ENCODE measurements around the gene NT5C2.
"Not testable (repeated sequence)": the region's sequence is repeated elsewhere in the genome, so short reads cannot be mapped to it uniquely, and the experiment has no call there.

Gene NT5C2

DNA sequence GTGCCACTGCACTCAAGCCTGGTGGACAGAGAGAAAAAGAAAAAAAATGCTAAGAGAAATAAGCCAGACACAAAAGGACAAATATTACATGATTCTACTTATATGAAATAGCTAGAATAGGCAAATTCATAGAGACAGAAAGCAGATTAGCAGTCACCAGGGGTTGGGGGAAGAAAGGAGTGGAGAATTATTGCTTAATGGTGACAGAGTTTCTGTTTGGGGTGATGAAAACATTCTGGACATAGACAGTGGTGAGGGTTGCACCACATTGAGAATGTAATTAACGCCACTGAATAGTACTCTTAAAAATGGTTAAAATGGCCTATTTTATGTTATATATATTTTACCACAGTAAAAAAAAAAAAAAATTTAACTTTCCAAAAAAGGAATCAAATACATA is 6.4 kb upstream of the NT5C2 start:
- no peak for DNase-seq

DNA sequence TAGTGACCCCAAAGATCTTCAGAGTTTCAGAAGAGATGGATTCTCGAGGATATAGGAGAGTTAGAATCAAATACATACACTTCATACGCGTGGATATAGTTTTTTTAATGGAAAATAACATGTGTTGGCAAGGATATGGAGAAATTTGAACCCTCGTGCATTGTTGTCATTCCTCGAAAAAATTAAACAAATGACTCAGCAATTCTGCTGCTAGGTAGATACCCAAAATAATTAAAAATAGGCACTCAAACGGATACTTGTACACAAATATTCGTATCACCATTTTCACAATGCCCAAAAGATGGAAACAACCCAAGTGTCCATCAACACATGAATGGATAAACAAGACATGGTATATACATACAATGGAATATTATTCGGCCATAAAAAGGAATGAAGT is 5.6 kb upstream of the NT5C2 start:
- no peak for DNase-seq

DNA sequence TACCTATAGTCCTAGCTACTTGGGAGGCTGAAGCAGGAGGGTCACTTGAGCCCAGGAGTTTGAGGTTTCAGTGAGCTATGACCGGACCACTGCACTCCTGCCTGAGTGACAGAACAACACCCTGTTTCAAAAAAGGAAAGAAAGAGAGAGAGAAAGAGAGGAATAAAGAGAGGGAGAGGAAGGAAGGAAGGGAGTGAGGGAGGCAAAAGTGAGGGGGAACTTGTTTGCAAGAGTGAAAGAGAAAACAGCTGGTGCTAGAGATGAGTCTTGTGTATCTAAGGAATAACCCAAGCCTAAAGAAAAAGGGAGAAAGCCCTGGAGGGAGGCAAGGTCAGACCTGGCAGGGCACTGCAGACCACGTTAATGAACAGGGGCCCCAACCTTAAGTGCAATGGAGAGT is 4.8 kb upstream of the NT5C2 start:
- DNase-seq = no peak

DNA sequence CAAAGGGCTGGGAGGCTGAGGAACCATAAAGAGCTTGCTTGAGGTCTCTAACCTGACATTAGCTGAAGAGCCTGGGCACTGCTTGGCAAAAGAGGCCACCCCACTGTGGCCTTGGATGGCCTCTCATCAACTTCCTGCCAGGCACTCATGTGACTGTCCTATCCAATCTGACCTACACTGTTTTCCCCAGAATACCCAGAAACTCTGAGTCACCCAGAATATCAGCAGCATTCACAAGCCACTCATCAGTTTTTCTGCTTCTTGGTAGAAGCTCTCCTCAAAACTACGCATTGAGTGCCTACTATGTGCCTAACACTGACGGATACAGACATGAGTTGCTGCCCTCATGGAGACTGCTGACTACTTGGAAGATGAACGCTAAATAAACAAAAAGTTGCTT is 4.1 kb upstream of the NT5C2 start:
- DNase-seq = peak; percentile 72

DNA sequence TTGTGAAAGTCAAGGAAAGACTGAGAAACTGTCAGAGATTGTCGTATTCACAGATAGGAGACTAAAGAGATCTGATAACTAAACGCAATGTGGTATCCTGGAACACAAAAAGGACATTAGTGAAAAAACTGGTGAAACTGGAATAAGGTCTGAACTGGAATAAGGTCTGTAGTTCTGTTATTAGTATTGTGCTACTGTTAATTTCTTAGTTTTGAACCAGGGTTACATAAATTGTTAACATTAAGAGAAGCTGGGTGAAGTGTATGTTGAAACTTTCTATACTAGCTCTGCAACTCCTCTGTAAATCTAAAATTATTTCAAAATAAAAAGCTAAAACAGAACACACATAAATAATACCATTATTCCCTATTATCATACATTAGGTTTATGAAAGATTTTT is 3.4 kb upstream of the NT5C2 start:
- no peak for DNase-seq

DNA sequence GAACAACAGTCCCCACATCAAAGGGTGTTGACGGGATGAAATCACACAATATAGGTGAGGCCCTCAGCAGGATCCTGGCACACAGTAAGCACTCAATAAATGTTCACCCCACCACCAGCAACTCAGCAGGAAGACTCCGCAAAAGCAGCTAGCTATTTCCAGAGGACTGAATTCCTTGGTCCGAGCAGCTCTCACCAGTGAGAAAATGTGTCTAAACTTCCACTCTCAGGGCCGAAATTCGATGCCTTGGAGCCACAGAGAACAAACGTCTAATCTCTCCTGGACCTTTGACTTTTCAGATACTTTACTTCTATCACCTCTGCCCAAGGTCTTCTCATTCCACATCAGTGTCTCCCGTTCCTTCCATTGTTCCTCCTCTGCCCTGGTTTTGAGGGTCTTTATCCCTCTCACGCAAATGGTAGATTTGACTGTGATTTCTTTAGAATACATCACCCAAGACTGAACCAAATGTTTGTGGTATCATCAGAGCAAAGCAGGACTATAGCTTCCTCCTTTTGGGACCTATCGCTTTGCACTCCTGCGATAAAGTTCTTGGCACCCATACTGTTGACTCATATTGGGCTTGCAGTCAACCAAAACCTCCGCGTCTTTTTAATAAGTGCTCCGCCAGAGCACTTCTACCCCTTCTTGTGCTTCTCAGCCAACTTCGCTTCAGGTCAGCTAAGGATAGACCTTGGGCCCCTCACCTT is 903 bp upstream of the NT5C2 start:
- DNase-seq = peak; percentile 61

DNA sequence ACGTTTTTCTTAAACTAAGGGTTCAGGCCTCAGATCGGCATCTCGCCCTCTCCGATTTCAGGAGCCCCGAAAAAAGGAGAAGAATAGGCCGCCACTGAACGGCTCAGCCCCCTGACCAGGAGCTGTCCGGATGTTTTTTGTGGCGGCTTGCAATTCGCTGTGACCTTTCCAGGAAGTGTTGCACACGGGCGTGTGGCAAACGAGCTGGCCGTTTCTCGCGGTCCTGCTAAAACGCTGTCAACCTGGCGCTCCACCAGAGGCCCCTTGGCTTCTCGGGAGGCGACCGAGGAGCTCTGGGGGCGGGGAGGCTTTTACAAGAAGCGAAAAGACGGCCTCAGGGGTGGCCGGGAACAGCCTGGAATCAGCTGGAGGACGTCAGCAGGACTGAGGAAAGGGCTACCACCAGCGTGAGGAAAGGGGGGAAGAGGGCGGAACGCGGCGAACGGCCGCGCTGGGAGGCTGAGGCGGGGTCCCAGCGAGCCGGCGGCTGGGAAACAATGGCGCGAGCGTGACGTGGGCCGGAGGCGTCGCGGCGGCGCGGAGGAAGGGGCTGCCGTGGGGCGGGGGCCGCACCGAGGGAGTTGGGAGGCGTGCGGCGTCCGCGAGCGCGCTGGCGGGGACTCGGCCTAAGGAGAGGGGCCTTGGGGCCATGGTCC is 493 bp downstream of the NT5C2 start:
- peak; percentile 80 for DNase-seq

DNA sequence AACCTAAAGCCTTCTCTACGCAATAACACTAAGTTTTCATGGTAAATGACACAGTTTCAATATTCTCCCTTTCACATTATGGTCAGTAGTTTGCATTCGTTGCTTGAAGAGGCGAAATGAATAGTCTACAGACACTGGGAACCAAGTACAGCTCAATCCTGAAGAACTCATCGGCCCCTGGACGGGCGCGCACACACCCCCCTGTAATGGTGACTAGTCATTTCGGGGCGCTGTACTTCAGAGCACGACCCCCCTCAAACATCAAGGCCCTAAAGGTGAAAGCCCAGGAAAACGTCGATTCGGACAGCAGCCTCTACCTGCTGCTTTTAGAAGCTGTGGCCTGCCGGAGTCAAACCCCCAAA is 1.0 kb downstream of the NT5C2 start:
- DNase-seq = no peak

DNA sequence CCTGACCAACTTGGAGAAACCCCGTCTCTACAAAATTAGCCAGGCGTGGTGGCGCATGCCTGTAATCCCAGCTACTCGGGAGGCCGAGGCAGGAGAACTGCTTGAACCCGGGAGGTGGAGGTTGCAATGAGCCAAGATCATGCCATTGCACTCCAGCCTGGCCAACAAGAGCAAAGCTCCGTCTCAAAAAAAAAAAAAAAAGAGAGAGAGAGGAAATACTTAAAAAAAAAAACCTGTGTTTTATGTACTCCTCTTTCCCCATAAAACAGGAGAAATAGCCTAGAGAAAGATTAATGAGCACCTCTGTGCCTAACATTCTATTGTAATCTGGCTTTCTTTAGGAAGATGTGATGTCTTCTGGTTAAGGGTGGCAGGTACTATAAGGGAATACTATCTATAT is 1.9 kb downstream of the NT5C2 start:
- DNase-seq = not testable (repeated sequence)

DNA sequence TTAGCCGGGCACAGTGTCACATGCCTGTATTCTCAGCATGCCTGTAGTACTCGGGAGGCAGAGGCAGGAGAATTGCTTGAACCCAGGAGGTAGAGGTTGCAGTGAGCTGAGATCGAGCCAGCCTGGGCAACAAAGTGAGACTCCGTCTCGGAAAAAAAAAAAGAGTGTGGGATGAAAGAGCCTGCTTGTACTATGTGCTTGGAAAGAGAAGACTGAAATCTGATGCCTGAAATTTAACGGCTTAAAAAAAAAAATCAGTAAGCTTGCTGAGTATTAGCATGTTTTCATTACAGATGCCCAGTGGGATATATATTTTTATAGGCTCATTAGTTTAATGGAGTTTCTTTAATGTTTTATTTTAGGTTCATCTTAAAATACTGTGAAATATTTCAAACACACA is 4.2 kb downstream of the NT5C2 start:
- DNase-seq = no peak

DNA sequence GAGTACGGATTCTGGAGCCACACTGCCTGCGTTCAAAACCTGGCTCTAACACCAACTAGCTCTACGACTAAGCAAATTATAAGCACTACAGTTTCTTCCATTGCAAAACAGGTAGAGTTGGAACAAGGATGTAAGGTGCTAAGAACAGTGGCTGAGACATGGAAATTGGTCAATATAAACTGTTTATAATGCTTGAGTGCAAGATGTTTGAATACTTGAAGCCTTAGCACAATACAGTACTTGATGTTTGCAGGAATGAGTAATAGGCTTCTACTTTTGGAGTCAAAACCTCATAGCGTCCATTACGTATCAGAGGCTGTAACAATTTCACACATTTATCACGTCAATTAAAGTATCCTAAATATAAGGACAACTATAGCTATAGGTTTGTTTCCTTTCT is 6.9 kb downstream of the NT5C2 start:
- no peak for DNase-seq

DNA sequence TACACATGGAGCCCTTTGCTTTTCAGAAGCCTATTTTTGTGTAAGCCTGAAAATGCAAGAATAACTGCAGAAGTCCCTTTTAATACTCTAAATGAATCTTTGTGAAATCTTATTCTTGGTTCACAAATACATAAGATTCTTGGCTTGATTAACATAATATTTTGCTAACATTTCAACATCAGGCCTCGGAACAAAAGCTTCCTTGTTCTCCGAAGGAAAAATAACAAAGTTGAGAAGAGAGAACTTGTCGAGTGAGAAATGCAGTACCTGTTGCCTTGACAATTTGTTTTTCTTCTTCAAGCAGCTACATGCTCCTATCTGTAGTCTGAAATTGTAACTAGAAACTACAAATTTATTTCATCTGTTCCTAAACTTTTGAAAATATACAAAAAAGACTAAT is 8.5 kb downstream of the NT5C2 start:
- DNase-seq = no peak

DNA sequence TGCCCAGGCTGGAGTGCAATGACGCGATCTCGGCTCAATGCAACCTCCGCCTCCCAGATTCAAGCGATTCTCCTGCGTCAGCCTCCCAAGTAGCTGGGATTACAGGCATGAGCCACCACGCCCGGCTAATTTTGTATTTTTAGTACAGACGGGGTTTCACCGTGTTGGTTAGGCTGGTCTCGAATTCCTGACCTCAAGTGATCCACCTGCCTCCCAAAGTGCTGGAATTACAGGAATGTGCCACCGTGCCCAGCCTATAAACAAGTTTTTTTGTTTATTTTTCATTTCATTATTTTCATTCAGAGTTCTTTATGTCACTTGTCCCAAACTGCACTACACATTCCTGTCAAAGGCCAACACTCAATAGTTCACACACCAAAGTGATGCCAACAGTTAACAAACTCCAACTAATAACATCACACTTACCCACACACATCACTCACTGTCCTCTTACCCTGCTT is 9.1 kb downstream of the NT5C2 start:
- DNase-seq = not testable (repeated sequence)

DNA sequence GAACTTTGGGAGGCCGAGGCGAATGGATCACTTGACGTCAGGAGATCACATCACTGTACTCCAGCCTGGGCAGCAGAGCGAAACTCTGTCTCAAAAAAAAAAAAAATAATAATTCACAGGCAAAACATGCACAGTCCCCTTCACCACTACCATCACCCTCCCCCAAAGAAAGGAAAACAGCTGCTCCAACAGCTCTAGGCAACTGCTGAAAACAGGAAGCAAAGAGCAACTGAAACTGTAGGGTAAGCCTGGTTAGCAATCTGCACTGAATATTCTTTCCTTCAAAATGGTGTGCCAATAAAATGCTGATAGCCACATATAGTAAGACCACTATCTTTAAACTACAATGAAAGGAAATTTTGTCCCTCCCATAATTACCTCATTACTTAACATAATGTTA is 11.8 kb downstream of the NT5C2 start:
- no peak for DNase-seq

DNA sequence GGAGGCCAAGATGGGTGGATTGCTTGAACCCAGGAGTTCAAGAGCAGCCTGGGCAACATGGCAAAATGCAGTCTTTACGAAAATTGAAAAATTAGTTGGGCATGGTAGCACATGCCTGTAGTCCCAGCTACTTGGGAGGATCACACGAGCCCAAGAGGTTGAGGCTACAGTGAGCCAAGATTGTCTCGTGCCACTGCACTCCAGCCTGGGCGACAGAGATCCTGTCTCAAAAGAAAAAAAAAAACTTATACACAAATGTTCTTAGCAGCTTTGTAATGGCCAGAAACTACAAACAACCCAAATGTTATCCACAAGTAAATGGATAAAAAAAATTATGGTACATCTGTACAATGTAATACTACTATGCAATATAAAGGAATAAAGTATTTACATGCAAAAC is 12.6 kb downstream of the NT5C2 start:
- no peak for DNase-seq

DNA sequence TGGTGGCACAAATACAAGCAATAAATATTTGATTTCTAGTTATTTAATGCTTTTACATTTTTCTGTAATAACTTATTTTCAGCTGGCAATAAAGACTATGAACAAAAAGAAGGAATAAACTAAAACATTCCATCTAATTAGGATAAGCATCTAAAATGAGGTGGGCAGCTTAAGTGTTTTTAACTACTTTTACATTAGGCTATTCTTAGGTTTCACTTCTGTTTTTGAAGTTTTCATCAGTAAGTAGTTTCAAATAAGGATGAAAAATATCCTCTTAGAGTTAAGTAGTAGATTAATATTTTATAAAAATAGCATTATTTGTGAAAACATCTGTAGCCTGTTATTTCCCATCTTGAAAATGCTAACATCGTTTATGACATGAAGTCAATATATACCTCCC is 15.9 kb downstream of the NT5C2 start:
- no peak for DNase-seq

DNA sequence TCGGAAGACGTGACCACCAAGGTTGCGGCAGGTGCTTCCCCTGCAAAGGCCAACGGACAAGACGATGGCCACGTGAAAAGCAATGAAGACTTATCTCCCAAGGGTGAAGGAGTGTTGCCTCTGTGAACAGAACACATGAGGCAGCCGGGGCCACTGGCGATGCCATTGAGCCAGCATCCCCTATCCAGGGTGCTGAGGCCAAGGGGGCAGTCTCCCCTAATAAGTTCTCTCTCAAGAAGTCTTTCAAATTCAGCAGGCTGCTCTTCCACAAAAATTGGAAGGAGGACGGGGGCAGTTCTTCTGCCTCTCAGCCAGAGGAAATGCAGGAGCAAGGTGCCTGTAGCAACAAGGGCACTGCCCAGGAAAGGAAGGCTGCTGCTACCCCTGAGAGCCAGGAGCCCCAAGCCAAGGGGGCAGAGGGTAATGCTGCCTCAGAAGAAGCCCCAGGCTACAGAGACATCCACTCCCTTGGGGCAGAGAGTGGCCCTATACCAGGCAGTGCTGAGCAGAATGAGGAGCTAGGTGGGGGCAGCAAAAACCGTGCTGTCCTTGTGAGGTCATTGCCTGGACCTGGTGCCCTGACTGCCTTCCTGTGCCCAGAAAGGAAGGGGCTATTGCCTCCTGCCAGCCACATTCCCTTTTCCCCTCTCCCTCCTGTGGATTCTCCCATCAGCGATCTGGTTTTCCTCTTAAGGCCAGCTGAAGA is 17.3 kb downstream of the NT5C2 start:
- DNase-seq = no peak

DNA sequence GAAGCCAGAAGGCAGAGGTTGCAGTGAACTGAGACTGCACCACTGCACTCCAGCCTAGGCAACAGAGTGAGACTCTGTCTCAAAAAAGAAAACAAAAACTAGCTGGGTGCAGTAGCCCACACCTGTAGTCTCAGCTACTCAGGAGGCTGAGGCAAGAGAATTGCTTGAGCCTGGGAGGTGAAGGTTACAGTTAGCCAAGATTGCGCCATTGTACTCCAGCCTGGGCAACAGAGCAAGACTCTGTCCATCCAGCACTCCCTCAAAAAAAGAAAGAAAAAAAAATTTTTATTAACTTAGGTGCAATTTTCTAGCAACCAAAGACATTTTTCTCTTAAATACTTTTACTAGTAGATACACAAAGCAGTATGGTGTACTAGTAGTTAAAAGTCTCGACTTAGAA is 18.7 kb downstream of the NT5C2 start:
- DNase-seq = not testable (repeated sequence)

DNA sequence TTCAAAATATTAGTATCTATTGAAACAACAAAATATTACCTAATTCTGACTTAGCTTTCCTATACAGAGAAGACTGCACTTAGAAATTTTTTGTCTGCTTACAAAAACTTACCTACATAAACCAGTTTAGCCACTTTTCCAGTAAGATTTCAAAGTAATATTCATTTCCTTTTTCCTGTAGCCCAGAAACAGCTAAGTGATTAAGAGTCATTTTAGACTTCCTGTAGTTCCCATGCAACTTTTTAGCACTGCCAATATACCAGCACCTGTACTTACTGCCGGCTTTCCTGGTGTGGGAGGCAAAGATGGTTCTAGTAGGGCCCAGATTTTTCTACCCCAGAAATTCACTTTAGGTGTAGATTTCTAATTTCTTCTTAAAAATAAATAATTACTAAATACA is 21.8 kb downstream of the NT5C2 start:
- DNase-seq = no peak

DNA sequence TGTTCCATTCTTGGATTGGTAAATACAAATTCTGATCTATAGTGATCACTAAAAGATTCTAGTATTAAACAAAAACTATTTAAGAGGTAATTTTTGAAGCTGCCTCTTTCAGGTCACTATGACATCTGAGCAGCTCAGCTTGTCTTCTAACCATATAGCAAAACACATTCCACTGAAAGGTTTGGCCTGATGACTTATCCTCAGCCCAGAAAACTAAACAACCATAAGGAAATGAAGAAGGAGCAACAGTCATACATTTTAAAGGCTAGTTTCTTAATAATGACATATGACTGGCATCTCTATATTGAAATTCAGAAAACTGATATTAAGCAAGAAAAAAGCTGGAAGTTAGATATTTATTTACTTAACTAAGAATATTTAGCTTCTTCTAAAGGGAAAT is 24.6 kb downstream of the NT5C2 start:
- peak; percentile 64 for DNase-seq

DNA sequence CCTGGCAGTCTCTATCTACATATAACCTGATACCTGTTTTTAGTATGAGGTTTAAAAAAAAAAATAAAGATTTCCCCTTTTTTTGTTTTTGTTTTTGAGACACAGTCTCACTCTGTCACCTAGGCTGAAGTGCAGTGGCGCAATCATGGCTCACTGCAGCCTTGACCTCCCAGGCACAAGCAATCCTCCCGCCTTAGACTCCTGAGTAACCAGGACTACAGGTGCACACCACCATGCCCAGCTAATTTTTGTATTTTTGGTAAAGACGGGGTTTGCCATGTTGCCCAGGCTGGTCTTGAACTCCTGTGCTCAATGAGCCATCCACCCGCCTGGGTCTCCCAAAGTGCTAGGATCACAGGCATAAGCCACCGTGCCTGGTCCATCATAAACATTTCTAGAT is 25.5 kb downstream of the NT5C2 start:
- DNase-seq = not testable (repeated sequence)

DNA sequence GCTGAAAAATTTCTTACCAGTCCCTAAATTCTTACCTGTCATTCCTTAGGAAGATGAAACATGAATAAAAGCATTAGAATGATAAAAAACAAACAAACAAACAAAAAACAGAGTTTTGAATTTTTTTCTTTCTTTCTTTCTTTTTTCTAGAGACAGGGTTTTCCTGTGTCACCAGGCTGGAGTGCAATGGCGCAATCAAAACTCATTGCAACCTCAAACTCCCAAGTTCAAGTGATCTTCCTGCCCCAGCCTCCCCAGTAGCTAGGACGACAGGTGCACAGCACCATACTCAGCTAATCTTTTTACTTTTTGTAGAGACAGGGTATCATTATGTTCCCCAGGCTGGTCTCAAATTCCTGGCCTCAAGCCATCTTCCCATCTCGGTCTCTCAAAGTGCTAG is 26.5 kb downstream of the NT5C2 start:
- no peak for DNase-seq

DNA sequence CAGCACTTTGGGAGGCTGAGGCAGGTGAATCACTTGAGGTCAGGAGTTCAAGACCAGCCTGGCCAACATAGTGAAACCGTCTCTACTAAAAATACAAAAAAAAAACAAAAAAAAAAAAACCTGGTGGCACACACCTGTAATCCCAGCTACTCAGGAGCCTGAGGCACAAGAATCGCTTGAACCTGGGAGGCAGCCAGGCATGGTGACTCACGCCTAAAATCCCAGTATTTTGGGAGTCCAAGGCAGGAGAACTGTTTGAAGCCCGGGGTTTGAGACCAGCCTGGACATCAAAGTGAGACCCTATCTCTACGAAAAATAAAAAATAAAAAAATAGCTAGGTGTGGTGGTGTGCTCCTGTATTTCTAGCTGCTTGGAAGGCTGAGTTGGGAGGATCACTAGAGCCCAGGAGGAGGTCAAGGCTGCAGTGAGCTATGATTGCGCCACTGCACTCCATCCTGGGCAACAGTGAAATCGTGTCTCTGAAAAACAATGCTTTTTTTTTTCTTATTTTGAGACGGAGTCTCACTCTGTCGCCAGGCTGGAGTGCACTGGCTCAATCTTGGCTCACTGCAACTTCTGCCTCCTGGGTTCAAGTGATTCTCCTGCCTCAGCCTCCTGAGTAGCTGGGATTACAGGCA is 29.2 kb downstream of the NT5C2 start:
- not testable (repeated sequence) for DNase-seq

DNA sequence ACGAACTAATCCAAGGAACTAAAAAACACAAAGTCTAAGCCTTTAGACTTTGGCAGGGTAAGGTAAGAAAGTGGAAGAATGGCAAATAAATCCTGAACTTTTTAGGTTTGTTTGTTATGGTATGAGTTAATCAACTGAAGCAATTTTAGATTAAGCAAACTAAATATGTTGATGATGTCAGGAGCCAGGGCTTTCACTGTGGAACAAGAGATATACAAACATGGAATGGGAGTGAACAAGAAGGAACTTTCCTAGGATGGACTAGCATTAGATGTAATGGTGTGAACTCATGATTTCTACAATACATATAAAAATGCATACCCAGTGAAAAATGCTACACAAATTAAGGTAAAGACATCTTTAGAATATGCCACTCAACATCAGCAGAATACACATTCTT is 35.8 kb downstream of the NT5C2 start:
- DNase-seq = no peak

Measured in fibroblast of skin of right biceps (primary cell).